ENCODE results near the gene WFDC9.
"Not testable (repeated sequence)": the region's sequence is repeated elsewhere in the genome, so short reads cannot be mapped to it uniquely, and the experiment has no call there.

Gene WFDC9

GRCh38 chr20:45592574-45593189 lies 38.4 kb downstream of the WFDC9 start:
- DNase-seq (ENCODE audit: low read depth, low spot score) = no peak

- no peak for DNase-seq (ENCODE audit: low read depth, low spot score)
Measured at GRCh38 chr20:45589725-45590124, 41.4 kb downstream of the WFDC9 start.

- no peak for DNase-seq (ENCODE audit: low read depth, low spot score)
Measured at GRCh38 chr20:45588800-45589199, 42.3 kb downstream of the WFDC9 start.

GRCh38 chr20:45585986-45586385 lies 45.1 kb downstream of the WFDC9 start:
- DNase-seq (ENCODE audit: low read depth, low spot score) = not testable (repeated sequence)

- not testable (repeated sequence) for DNase-seq (ENCODE audit: low read depth, low spot score)
Measured at GRCh38 chr20:45584294-45584693, 46.8 kb downstream of the WFDC9 start.

DNA sequence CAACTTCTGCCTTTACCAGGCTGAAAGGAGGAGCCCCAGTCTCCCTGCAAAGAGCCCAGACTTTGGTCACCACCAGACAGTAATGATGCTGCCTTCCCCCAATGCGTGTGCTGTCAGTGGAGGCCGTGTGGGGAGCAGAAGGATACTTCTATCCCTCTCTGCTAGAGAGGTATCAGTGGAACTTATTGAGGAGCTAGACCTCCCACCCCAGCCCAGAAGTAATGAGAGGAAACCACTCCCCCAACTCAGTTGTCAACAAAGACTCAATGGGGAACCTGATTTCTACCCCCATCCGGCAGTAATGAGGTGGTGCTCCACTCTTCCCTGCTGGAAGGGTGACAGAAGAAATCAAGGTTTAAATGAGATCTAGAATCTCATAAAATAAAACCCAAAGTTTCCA lies 47.6 kb downstream of the WFDC9 start:
- no peak for DNase-seq (ENCODE audit: low read depth, low spot score)

DNA sequence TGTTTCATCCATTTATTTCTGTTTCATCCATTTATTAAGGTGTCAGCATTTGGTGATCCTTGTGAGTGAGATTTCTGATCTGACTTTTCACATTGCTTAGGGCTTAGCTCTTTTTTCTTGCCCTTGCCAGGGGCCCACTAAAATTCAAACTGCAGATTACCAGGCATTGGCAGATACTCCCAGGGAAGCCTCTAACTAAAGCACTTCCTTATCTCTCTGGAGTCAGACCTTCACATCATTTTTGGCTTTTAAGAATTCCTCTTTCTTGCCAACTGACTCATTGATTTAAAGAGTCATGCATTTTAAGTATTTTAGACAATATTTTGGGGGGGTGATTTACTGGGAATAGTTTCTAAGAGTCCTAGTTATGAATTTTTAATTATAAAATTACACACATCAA lies 49.4 kb downstream of the WFDC9 start:
- DNase-seq (ENCODE audit: low read depth, low spot score) = no peak

DNA sequence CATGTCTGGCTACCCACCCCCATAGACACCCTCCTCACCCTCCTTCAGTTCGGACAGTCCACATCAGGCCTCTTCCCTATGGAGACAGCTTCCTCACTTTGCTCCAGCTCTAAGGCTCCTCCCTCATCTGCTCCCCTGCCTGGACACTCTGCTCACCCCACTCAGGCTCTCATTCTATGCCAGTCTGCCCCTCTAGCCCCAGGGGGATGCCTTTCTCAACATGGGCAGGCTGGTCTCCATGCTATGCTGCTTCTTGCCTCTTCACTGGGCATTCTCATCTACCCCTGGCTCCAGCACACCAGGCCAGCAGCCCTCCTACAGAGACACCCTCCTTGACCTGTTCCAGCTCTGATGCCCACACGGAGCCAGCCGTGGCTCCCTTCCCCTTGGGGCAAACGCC lies 51.9 kb downstream of the WFDC9 start, which contains the start of gene WFDC8:
Gene WFDC8, minus strand, starts transcription at position 101 of the 400 bp plus-strand sequence. Its CDS starts 37 bp downstream, at position 64.
- no peak for DNase-seq (ENCODE audit: low read depth, low spot score)

- DNase-seq (ENCODE audit: low read depth, low spot score) = no peak
Measured at GRCh38 chr20:45578231-45578630, 52.9 kb downstream of the WFDC9 start.

DNA sequence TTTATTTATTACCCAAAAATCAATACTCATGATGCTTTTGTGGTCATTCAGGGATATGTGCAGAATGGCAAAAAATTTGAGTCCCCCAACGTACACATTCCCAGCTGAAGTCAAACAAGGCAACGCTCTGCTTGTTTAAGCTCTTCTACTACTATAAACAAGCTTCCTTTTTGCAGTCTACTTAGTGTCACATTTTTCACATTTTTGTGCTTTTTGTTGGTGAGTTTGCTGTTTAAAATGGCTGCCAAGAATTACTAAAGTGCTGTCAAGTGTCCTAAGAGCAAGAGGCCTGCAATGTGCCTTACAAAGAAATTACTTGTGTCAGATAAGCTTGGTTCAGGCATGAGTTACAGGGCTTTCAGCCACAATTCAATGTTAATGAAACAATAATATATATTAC lies 54.1 kb downstream of the WFDC9 start:
- no peak for DNase-seq (ENCODE audit: low read depth, low spot score)

DNA sequence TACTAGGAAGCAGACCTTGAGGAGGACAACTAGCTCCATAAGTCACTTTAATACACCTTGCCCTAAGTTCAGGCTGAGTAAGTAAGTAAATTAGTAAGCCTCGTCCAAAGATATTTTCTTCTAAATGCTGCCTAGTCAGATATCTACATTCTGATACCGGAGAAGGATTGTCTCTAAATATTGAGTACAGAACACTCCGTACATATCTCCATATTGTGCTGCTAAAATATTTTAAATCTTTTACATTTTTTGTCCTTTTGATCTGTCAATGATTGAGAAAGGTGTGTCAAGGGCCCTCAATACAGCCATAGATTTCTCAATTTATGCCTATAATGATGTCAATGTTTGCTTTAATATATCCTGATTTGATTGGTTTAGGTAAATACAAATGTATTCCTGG lies 55.2 kb downstream of the WFDC9 start:
- no peak for DNase-seq (ENCODE audit: low read depth, low spot score)

DNA sequence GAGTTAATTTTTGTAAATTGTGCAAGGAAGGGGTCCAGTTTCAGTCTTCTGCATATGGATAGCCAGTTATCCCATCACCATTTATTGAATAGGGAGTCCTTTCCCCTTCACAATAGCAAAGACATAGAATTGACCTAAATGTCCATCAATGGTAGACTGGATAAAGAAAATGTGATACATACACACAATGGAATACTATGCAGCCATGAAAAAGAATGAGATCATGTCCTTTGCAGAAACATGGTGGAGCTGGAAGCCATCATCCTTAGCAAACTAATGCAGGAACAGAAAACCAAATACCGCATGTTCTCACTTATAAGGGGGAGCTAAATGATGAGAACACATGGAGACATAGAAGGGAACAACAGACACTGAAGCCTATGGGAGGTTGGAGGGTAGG lies 61.4 kb downstream of the WFDC9 start:
- not testable (repeated sequence) for DNase-seq (ENCODE audit: low read depth, low spot score)

DNA sequence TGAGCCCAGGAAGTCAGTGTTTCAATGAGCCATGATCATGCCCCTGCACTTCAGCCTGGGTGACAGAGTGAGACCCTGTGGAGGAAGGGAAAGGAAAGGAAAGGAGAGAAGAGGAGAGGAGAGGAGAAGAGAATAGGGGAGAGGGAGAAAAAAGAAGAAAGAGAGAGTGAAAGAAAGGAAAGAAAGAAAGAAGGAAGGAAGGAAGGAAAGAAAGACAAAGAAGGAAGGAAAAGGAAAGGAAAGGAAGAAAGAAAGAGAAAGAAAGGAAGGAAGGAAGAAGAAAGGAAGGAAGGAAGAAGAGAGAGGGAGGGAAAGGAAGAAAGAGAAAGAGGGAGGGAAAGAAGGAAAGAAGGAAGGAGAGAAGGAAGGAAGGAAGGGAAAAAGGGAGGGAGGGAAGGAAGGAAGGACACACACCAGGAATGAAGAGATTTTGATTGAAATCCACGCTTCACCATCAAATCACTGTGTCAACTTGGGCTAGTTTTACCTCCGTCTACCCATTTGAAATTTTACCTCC lies 66.3 kb downstream of the WFDC9 start:
- no peak for DNase-seq (ENCODE audit: low read depth, low spot score)

Data from activated naive CD8-positive, alpha-beta T cell treated with anti-CD3 and anti-CD28 coated beads, Interleukin-2, amount 50 U/mL, for 16 hours (primary cell).